MV-4-11 (cell line): ENCODE results near the gene KCNK2.
A peak's percentile ranks its signal among the peaks of the same experiment; 100 is the strongest.

Experiments used
- DNase-seq: peaks from one replicate; lab custom pipeline; 2025; lab: John Stamatoyannopoulos, UW

Gene KCNK2

DNA sequence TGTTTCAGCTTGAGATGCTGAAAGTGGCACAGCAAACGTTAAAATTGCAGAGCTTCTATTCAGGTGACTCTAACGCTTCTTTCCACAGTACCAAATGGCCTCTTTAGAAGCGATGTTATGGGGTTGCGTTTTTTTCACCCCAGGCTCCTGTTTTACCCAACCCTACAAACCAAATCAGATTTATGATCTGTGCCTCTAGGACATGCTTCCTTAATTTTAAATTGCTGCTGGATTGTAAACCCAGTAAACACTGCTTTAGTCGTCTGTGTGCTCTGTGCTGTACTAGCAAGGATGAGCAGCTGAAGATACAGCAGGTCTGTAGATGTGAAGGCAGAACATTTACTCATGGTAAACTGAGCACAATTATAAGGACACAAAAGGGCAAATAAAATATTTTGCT lies 13.0 kb downstream of the KCNK2 start:
- no peak for DNase-seq

DNA sequence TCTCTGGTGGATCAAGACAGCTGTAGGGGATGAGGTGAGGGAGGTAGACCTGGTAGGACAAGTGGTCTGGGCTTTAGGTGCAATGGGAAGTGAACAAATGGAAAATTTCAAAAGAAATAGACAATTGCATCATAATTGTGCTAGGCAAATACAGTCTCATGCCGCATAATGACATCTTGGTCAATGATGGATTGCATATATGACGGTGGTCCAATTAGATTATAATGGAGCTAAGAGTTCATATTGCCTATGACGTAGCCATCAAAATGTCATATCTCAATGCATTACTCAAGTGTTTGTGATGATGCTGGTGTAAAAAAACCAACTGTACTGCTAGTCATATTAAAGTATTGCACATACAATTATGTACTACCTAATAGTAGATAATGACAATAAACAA lies 19.0 kb downstream of the KCNK2 start:
- DNase-seq, result no peak

DNA sequence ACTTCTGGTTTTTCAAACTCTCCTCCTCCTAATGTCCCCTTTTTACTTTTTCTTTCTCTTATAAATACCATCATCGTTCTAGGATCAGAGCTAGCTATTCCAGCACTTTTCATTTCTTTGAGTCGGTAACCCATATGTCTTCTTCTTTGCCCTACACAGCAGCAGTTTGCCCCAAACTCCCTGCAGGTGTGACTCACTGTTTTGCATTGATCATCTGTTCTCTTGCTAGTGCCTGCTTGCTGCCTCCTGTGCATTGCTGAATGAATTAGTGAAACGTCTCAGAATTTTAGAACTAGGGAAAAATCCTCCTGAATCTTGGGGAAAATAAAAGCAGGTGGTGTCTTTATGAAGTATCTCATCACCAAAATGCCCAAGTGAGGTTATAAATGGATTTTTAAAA lies 21.7 kb downstream of the KCNK2 start:
- no peak for DNase-seq

- DNase-seq, result no peak
These were observed 23.5 kb downstream of the KCNK2 start for GRCh38 chr1:215106067-215106466.

GRCh38 chr1:215109171-215109570 lies 26.6 kb downstream of the KCNK2 start:
- DNase-seq, result no peak

- no peak for DNase-seq
These were observed 29.4 kb downstream of the KCNK2 start for GRCh38 chr1:215111916-215112315.

- no peak for DNase-seq
These were observed 31.2 kb downstream of the KCNK2 start for GRCh38 chr1:215113776-215114153.

DNA sequence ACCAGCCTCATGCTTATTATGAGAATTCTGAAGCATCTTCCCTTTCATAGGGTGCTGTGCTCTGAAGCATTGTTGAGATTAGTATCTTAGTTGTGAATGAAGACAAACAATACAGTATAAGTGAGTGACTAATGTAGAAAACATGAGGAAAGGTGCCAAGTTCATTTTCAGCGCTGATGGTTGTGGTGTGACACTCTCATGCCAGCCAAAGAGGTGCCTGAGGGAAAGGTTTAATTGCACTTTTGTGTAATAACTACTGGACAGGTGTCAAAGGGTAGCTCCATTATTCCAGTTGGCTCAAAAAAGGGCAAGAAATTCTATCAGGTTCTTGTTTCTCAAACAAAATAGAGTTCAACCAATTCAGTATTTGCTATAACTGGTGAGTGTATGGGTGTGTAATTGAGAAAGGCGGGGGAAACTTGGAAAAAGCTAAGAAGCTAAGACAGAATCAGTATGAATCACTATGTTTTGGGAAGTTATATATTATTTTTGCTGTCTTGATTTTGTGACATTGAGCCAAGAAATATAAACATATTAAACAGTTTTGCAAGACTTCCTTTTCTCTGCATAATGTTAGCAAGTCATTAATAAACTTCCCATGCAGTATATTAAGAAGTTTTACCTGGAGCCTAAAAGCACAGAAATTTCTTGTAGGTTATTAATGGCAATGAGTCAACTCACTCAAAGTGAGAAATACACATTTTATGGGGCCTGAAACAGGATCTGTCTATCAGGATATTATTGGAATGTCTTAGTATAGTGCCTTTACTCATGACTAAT lies 31.8 kb downstream of the KCNK2 start:
- DNase-seq, result no peak

DNA sequence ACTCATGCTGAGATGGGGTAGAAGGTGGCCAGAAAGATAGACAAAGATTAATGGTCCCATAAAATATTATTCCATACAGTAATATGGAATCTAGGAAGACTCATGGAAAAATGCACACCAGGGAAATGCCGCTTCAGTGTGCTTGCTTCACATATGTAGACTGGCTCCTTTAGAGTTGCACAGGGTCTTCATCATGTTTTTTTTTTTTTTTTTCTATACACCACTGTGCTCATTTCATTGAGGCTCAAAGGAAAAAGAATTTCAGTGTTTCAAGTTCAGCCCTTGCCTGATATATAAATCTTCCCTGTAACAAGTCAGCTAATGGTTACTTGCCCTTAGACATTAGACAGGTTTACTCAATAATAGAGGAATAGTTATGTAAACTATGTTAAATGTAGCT lies 33.2 kb downstream of the KCNK2 start:
- no peak for DNase-seq

DNA sequence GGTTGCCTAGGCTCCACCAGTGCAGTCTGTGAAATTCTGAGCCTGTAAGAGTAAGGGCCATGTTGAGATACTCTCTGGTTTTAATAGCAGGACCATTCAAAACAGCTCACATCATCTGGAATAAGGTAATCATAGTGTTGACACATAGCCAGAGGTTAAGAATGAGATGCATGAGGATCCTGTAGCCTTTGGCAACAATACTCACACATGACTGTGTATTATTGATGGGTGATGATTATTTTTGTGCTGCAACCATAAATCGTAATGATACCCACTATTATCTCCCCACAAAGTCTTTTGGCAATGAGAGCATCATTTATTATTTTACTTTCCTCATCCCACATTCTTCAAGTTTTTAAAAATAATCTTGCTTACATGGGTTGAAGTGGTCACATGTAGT lies 35.5 kb downstream of the KCNK2 start:
- no peak for DNase-seq

DNA sequence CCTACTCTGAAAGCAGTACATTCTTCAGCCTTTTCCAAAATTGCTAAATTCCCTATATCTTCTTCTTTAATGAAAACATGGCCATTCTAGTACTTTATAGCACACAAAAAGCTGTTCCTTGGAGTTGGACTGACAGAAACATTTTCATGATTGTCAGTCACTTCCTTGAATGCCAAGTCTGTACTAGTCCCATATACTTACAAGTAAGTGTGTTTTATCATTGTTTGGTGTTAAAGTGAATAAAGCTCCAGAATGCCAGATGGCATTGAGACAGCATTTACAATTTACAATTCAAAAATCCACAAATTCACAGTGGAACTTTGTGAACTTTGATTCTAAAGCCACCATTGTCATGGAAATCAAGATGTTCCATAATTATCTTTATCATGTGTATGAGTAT lies 36.5 kb downstream of the KCNK2 start:
- DNase-seq, result no peak

DNA sequence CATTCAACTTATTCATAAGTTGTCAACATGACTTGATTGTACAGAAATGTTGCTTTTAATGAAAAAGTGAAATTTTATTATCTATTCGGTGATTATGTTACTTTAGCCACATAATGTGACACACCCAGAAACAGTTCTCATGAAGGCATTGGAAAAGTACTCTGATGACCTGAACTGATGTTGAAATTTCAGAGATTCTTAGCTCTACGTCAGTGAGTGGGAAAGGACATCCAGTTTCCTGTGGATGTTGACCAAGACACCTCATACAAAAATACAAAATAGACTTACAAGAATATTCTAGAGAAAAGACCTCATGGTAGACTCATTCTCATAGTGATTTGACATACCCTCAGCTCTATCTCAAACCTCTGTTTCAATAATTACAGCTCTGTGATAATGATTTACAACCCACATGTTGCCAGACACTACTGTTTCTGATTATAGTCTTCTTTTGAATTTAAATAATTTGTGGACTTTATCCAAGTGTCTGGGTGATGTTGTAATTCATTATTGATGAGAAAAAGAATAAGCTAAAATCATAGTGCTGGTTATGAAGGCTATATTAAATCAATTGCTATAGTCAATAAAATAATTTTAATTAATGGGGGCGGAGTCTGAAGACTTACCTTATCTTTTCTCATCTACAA lies 37.3 kb downstream of the KCNK2 start:
- DNase-seq, result no peak

DNA sequence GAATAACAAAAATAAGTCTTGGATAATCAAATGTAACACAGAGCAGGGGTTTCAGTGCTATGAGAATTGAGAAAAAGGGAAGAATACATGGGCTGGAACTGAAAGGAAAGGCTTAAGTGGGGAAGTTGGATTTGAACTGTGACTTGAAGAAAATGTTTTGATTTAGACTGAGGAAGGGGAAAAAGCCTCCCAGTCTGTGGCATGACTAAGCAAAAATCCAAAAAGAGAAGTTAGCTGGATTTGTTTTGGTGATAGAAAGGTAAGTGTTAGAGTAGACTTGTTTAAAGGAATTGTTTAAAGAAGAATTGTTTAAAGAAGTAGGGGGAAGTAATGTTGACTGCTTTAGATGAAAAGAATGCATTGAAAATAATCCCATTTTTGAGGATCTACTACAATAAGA lies 46.0 kb downstream of the KCNK2 start:
- DNase-seq, result peak; percentile 21

DNA sequence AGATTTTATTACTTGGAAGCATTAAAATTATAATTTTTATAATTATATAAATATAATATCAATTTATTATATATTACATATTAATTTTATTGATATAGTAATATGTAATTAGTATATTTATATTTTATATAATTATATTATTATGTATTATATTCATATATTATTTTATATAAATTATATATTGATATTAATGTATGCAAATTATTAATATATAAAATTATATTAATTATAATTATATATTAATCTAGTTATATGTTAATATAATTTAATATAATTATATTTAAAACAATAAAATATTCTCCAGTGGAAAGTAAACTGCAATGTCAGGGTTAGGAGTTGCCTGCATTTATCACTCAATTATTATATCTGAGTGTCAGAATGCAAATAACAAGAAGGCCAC lies 48.8 kb downstream of the KCNK2 start:
- DNase-seq, result no peak

DNA sequence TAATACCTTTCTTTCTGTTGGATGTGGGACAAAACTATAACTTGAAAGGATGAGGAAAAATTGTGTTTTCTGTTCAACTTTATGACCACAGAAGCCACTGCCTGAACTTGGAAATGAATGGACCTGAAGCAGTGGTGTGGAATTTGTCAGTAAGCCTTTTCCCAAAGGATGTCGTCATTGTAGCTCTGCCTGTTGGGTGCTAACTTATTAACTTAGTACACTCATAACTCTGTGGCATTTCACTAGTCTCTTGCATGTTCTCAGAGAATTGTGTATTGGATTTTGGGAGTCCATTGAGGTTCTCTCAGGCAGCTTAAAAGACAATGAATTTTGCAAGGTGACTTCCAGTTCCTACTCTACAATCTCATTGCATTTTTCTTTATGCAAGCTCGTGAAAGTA lies 49.6 kb downstream of the KCNK2 start:
- DNase-seq, result no peak

DNA sequence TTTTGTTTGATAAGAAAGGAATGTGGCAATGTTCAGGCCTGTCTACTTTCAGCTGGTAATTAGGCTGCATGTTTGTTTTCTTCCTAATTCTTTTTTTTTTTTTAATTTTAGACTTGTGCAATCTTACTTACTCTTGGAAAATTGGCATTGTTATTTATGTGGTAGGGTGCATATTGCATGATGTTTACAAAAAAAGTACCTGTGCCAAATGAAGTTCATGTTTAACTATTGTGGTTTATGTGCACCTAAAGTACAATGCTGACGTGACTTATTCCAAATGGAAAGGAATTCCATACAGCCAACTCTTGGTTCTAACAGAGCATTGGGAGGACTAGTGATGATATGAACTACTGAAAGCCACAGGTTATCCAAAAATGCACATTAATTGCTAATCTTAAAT lies 51.0 kb downstream of the KCNK2 start:
- no peak for DNase-seq

GRCh38 chr1:215137985-215138384 lies 55.4 kb downstream of the KCNK2 start:
- DNase-seq, result no peak

DNA sequence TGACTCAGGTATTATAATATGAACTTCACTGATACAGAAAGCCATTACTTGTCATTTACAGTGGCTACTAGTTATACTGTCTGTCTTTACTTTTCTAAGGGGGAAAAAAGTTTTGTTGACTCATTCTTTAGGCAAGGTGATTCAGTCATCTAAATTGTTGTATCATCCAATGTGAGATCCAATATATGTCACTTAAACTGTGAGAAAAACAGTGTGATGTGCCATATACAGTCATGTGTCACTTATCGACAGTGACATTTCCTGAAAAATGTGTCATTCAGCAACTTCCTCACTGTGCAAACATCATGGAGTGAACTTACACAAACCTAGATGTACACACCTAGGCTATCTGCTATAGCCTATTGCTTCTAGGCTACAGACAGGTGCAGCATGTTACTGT lies 57.6 kb downstream of the KCNK2 start:
- DNase-seq, result no peak

DNA sequence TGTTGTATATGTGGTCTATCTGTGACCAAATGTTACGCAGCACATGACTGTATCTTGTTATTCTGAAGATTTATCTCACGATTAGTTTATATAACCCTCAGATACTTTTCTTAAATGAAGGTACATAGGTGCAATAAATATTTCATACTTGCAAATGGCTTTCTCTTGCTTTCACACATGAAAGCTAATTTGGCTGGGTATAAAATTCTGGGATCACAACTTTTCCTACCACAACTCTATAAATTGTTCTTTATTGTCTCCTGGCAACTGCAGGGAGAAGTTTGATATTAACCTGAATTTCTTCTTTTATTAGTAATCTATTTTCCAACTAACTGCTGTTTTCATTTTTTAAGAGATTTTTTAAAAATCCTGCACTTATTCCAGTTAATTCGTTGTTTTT lies 58.9 kb downstream of the KCNK2 start:
- DNase-seq, result no peak

DNA sequence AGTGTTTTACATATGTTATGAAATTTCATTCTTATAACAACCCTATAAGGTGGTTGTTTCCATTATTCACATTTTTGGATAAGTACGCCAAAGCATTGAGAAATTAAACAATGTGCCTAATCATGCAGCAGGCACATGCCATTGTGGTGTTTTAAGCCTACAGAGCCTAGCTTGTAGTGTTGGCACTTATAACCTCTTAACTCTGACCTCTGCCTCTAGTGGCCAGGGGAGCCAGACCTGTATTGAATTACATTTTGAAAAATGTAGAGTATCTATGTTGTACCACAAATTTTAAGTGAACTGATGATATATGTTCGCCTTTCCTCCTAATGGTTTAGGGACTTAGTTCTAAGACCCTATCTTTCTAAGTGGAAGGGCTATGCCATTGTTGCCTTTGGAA lies 61.0 kb downstream of the KCNK2 start:
- DNase-seq, result no peak

DNA sequence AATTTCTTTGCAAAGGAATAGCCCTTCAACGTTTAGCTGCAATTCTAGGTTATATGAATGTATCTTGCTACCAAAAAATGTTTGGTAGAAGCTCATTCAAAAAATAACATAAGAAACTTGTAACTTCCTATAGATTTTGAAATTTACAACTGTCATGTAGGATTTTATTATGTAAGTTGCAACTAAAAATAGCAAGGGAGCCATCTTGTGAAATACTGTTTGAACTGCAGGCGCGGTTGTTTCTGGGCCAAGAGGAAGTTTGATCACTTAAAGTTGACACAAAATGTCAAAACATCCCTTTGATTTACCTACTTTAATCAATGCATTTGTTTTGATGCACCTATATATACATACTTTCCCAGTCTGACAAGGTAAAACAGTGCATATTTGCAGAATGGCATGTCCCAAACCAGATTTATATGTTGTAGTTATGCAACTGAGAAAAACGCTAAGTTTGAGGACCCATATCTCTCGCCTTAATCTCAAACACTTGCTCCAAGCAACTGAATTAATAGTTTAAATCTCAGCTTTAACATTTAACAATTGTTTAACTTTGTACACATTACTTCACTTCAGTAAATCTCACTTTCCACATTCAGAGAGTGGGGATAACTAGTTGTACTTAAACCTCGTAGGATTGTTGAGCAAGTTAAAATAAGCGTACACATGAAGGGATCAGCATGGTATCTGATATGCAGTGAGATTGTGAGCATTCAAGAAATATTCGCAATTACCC lies 63.9 kb downstream of the KCNK2 start:
- peak; percentile 90 for DNase-seq

GRCh38 chr1:215147024-215147423 lies 64.5 kb downstream of the KCNK2 start:
- DNase-seq, result no peak

DNA sequence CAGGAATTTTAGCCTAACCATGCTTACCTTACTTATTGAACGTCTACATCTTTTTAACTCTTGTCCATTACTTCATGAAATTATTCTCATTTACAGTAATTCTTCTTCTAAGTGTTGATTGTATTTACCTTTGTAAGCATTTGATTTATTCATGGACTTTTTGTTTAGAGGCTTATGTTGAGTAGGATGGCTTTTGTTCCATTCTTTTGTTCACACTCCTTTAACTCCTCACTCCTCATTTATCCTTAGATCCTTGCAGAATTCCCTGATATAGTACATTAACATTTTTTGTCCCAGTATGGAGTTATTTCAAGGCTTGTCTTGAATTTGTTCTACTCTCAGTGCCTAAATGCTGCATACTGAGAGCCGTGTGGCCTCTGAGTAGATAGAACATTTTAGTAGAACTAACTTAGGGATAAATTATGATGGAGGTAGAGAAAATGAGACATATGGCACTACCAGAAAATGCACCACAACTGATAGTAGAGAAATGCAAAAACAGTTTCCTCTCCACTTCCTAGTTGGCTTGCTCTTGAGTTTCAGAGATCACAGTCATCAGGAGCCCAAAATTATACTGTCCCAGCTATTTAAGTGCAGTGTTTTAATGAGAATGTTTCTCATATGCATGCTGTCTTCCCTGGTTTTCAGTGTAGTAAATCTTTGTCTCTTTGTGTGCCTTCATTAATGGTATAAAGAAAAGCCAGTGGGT lies 69.5 kb downstream of the KCNK2 start:
- DNase-seq, result no peak
